ENCODE results near the gene IFNGR1.

DNA sequence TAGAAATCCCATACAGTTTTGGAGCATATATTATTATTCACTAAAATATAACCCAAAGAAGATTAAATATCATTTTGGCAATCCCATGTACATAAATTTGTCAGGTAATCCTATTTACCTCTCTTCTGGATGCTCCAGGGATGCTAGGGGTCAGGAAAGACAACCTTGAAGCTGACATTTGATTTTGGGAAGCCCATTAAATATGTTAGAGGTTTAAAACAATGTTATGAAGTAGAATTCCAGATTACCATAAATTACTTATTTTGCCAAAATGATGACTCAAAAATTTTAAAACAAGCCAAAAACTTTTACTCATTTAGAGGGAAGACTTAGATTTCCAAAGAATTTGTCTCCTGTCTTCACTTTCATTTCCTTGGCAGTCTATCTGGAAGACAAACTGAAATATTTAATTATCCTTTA lies 36.5 kb downstream of the IFNGR1 start:
- TF ChIP-seq, protein P1, sequence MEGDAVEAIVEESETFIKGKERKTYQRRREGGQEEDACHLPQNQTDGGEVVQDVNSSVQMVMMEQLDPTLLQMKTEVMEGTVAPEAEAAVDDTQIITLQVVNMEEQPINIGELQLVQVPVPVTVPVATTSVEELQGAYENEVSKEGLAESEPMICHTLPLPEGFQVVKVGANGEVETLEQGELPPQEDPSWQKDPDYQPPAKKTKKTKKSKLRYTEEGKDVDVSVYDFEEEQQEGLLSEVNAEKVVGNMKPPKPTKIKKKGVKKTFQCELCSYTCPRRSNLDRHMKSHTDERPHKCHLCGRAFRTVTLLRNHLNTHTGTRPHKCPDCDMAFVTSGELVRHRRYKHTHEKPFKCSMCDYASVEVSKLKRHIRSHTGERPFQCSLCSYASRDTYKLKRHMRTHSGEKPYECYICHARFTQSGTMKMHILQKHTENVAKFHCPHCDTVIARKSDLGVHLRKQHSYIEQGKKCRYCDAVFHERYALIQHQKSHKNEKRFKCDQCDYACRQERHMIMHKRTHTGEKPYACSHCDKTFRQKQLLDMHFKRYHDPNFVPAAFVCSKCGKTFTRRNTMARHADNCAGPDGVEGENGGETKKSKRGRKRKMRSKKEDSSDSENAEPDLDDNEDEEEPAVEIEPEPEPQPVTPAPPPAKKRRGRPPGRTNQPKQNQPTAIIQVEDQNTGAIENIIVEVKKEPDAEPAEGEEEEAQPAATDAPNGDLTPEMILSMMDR (conservative IDR thresholded peaks at IDR 0.05; ENCODE audit: low read depth, low read length) = no peak
- TF ChIP-seq EZH2 (IDR thresholded peaks at IDR 0.05; ENCODE audit: borderline replicate concordance, low read depth, low read length, poor library complexity, severe bottlenecking) = no peak
